Measurements from ENCODE around the gene CYP2D6.

- TF ChIP-seq POLR2AphosphoS5 (IDR thresholded peaks at IDR 0.05; ENCODE audit: low read depth, low read length) (no peak), POLR2A (IDR thresholded peaks at IDR 0.05; ENCODE audit: low read depth, low read length) (no peak)
These were observed 13.7 kb downstream of the CYP2D6 start for GRCh38 chr22:42116848-42117424.

All from GM12892 (cell line).